Spleen (tissue), 11 donors: ENCODE results near the gene TAS2R40. TPM values are rescaled to one million over a fixed set of nuclear protein-coding genes. Genes with fewer than 3 reads are reported as not detected.
"Not testable (repeated sequence)": the region's sequence is repeated elsewhere in the genome, so short reads cannot be mapped to it uniquely, and the experiment has no call there.

ENCODE experiments used
- DNase-seq: peaks from one replicate; pipeline ENCODE4 v3.0.0-alpha.2; 2020
- H3K27ac ChIP-seq, 8 donors: fragments of 200-600 bp; sonication (generic) in 7 of 8; 1 replicate in 4 of 8; 2 replicates in 4 of 8; pipeline versions ENCODE4 v1.5.0 to v1.8.0; 2016 to 2021; ENCODE audit warnings: inconsistent platforms in 4 of 8, mild to moderate bottlenecking in 4 of 8, moderate library complexity in 1 of 8
- H3K27me3 ChIP-seq, 7 donors: fragments of 200-600 bp; sonication (generic) in 6 of 7; replicated peaks in 1 of 7; 1 replicate in 4 of 7; 2 replicates in 3 of 7; pipeline versions ENCODE4 v1.5.0 to v1.8.0; 2016 to 2021; ENCODE audit warnings: inconsistent platforms in 3 of 7, mild to moderate bottlenecking in 1 of 7
- H3K36me3 ChIP-seq, 6 donors: fragments of 200-600 bp; sonication (generic) in 5 of 6; 1 replicate in 4 of 6; 2 replicates in 2 of 6; pipeline versions ENCODE4 v1.5.0 to v1.8.0; 2016 to 2021; ENCODE audit warnings: inconsistent platforms in 2 of 6
- H3K4me1 ChIP-seq, 6 donors: fragments of 200-600 bp; sonication (generic) in 5 of 6; 1 replicate in 3 of 6; 2 replicates in 3 of 6; pipeline versions ENCODE4 v1.5.0 to v1.8.0; 2016 to 2021; ENCODE audit warnings: inconsistent platforms in 3 of 6
- H3K4me3 ChIP-seq, 8 donors: fragments of 200-600 bp; sonication (generic) in 7 of 8; 1 replicate in 4 of 8; 2 replicates in 4 of 8; pipeline versions ENCODE4 v1.5.0 to v1.8.0; 2016 to 2021; ENCODE audit warnings: inconsistent platforms in 4 of 8, mild to moderate bottlenecking in 4 of 8, moderate library complexity in 2 of 8
- H3K9me3 ChIP-seq, 8 donors: fragments of 200-600 bp; sonication (generic) in 7 of 8; 1 replicate in 4 of 8; 2 replicates in 4 of 8; pipeline versions ENCODE4 v1.5.0 to v1.8.0; 2016 to 2021; ENCODE audit warnings: inconsistent platforms in 4 of 8
- CTCF ChIP-seq, 11 experiments: fragments of 200-600 bp in 7 of 11; fragments of 450-650 bp in 4 of 11; sonication (generic) in 4 of 11; IDR thresholded peaks in 8 of 11; conservative IDR thresholded peaks in 3 of 11; 1 replicate in 7 of 11; 2 replicates in 4 of 11; pipeline versions ENCODE4 v1.4.0 to v1.8.0; 2016 to 2021; ENCODE audit warnings: antibody characterized with exemption in 11 of 11, inconsistent platforms in 4 of 11, mild to moderate bottlenecking in 1 of 11
- POLR2A ChIP-seq, 3 donors: fragments of 450-650 bp; IDR thresholded peaks; one replicate each; pipeline ENCODE4 v1.5.1; 2017; ENCODE audit warnings: antibody characterized with exemption in 3 of 3, mild to moderate bottlenecking in 1 of 3
- POLR2AphosphoS5 ChIP-seq, 3 donors: sonication (generic); formaldehyde crosslinking; IDR thresholded peaks; one replicate each; pipeline ENCODE4 v1.5.1; 2017; ENCODE audit warnings: antibody characterized with exemption in 3 of 3
- WGBS, 5 donors: extraction: QIAGEN DNeasy Blood & Tissue Kit in 3 of 5; methylation state at CpG; one replicate each; pipeline versions ENCODE4 v1.1.5 to v1.1.7; 2013 to 2018; 5-methylcytosine and 5-hydroxymethylcytosine counted together
- intact Hi-C: fragments of 100-400 bp; cut with DNase I; formaldehyde crosslinking; loops from one replicate; pipeline ENCODE4 v1.15.0; 2023; ENCODE audit warnings: low total_unique reads
- polyA plus RNA-seq, 3 donors: library from polyadenylated mRNA; stranded (reverse); fragments of 200-250 nt; gene quantifications; one replicate each; pipeline ENCODE4 v1.2.1, GENCODE V29; 2013
- total RNA-seq, 7 donors: library from RNA; depleted of rRNA in 3 of 7; stranded (reverse); fragments of >200 nt in 3 of 7; fragmentation: NEBNext Ultra II Directional in 4 of 7; extraction: Animal tissue kit (Norgen Biotek cat#: 25700) in 4 of 7; gene quantifications; one replicate each; pipeline versions ENCODE4 v1.1.0 to v1.2.1, GENCODE V29; 2016 to 2021
- donor health status: healthy with polysubstance abuse.
- donor health status: DM: no; HTN: no; CAD: no; lungs with moderate emphysema.
- donor health status: DM: no; HTN: no; CAD: no.
- donor health status: Bipolar disorder and iron deficiency.
- donor health status: healthy.
- donor health status: DM: no; HTN: no; CAD: no.
- donor health status: DM: yes; HTN: yes; CAD: no.

TAS2R40 gene
- total and polyA plus RNA-seq, 10 donors = not detected

GRCh38 chr7:143261901-143262300, 40.1 kb downstream of the TAS2R40 start:
- intact Hi-C loops = no loop called here
- Histone ChIP-seq H3K27ac (peak overlapping the region in 4 of 8 donors; percentile 94 to 96 (median 94)), H3K27me3 (no peaks in the 10 kb centered on the region), H3K4me3 (no peak overlapping the region), H3K9me3 (no peaks in the 10 kb centered on the region), H3K4me1 (peaks cover 22 to 65% (median 42%) of the 10 kb centered on the region in 6 donors), H3K36me3 (peaks cover 0 to 23% (median 7%) of the 10 kb centered on the region in 6 donors)
- DNase-seq = no peak
- 82 to 91% (median 89%) methylated on average over 1 of the region's 1 CpG for WGBS, 5 donors
- TF ChIP-seq POLR2AphosphoS5 (IDR thresholded peaks at IDR 0.05) = no peak
- TF ChIP-seq CTCF (IDR thresholded peaks at IDR 0.05 in 8 of 11, conservative IDR thresholded peaks at IDR 0.05 in 3 of 11) = no peak
- TF ChIP-seq POLR2A (IDR thresholded peaks at IDR 0.05) = no peak

DNA sequence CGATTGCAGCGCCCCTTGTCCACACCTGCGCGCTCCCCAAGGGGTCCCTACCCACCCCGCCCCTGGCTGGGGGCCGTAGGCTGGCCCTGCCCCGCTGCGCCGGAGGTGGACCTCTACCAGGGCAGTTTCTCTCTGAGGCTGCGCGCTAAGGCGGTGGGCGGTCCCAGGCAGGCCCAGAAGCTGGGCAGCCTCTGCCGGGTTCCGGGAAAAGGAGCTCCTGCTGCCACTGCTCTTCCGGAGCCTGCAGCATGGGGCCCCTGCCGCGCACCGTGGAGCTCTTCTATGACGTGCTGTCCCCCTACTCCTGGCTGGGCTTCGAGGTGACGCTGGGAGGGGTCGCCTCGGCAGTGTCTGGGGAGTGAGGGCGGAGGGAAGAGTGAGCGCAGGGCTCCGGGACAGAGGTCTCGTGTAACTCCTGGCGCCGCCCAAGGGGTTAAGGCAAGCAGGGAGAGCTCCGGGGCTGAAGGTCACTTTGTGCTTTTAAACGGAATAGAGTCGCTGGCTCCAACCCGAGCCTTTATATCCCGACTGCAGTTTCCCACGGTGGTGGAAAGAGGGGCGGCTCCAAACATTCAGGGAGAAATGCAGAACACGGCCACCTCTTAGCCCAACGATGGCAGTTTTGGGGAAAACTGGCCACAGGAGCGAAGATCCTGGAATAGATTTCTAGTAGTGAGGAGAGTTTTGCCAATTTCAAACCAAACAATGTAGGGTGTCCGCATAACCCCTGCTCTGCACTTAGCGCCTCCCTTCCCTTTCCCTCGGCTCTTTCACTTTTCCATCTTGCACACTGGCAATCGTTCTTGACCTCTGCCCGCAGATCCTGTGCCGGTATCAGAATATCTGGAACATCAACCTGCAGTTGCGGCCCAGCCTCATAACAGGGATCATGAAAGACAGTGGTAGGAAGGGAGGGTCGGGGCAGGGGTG, 41.7 kb downstream of the TAS2R40 start, which contains the start of gene GSTK1:
GSTK1 (plus strand) TSS at position 176 of the 930 bp plus-strand sequence; CDS start at position 249, 73 bp downstream.
- Histone ChIP-seq H3K27me3 (no peaks in the 10 kb centered on the region), H3K9me3 (no peaks in the 10 kb centered on the region), H3K4me3 (peak within 1 kb of the TSS; percentile 68 to 96 (median 90)), H3K36me3 (peaks cover 0 to 40% (median 23%) of the 10 kb centered on the region in 6 donors), H3K4me1 (peaks cover 22 to 64% (median 37%) of the 10 kb centered on the region in 6 donors), H3K27ac (peak within 1 kb of the TSS; percentile 73 to 96 (median 92))
- intact Hi-C loops = no loop called here
- WGBS, 5 donors = 1 to 3% (median 2%) methylated on average over 29 to 48 of the region's 48 CpGs
- TF ChIP-seq POLR2A (IDR thresholded peaks at IDR 0.05) = peak in 2 of 3 donors; percentile 70 to 79
- TF ChIP-seq POLR2AphosphoS5 (IDR thresholded peaks at IDR 0.05) = peak; percentile 88 to 94 (median 93)
- peak in 1 of 11 experiments; percentile 6 for TF ChIP-seq CTCF (IDR thresholded peaks at IDR 0.05 in 8 of 11, conservative IDR thresholded peaks at IDR 0.05 in 3 of 11)
- DNase-seq = peak; percentile 97

GRCh38 chr7:143264196-143264568, 42.3 kb downstream of the TAS2R40 start:
- H3K36me3 ChIP-seq = peaks cover 0 to 46% (median 29%) of the 10 kb centered on the region in 6 donors
- intact Hi-C loops, H3K9me3 ChIP-seq, H3K27me3 ChIP-seq, DNase-seq: not testable (repeated sequence)
- 43 to 57% (median 52%) methylated on average over 13 to 15 of the region's 15 CpGs for WGBS, 5 donors
- H3K4me3 ChIP-seq = peak overlapping the region; percentile 68 to 96 (median 90)
- H3K27ac ChIP-seq = peak overlapping the region; percentile 73 to 96 (median 92)
- peaks cover 17 to 62% (median 32%) of the 10 kb centered on the region in 6 donors for H3K4me1 ChIP-seq

- H3K9me3 ChIP-seq = no peaks in the 10 kb centered on the region
- WGBS, 5 donors = 71 to 75% (median 72%) methylated on average over 15 of the region's 15 CpGs
- peaks cover 0 to 56% (median 39%) of the 10 kb centered on the region in 6 donors for H3K36me3 ChIP-seq
- H3K27me3 ChIP-seq = no peaks in the 10 kb centered on the region
- peak overlapping the region in 5 of 8 donors; percentile 70 to 96 (median 90) for H3K4me3 ChIP-seq
- H3K27ac ChIP-seq = peak overlapping the region in 5 of 8 donors; percentile 91 to 96 (median 94)
- no peak for TF ChIP-seq POLR2A (IDR thresholded peaks at IDR 0.05)
- TF ChIP-seq CTCF (IDR thresholded peaks at IDR 0.05 in 8 of 11, conservative IDR thresholded peaks at IDR 0.05 in 3 of 11) = no peak
- no peak for TF ChIP-seq POLR2AphosphoS5 (IDR thresholded peaks at IDR 0.05)
- intact Hi-C loops = no loop called here
- H3K4me1 ChIP-seq = peaks cover 17 to 61% (median 31%) of the 10 kb centered on the region in 6 donors
- DNase-seq = peak; percentile 75
These were observed 43.3 kb downstream of the TAS2R40 start for GRCh38 chr7:143265017-143265693.
